Mesenteric fat pad (tissue), 1 donor: ENCODE results near the gene ARHGAP15. TPM values are rescaled to one million over a fixed set of nuclear protein-coding genes. Genes with fewer than 3 reads are reported as not detected.

ENCODE experiments used
- DNase-seq: peaks from one replicate; pipeline ENCODE4 v3.0.0-alpha.2; 2020; ENCODE audit warnings: low spot score
- total RNA-seq: library from RNA; stranded (reverse); fragmentation: NEBNext Ultra II Directional; extraction: Animal tissue kit (Norgen Biotek cat#: 25700); gene quantifications from one replicate; pipeline ENCODE4 v1.2.1, GENCODE V29; 2021
- donor health status: DM: yes; HTN: yes; CAD: no.

The ARHGAP15 gene
- total RNA-seq, 1 donor from 2014 or later, result 11.6 TPM

DNA sequence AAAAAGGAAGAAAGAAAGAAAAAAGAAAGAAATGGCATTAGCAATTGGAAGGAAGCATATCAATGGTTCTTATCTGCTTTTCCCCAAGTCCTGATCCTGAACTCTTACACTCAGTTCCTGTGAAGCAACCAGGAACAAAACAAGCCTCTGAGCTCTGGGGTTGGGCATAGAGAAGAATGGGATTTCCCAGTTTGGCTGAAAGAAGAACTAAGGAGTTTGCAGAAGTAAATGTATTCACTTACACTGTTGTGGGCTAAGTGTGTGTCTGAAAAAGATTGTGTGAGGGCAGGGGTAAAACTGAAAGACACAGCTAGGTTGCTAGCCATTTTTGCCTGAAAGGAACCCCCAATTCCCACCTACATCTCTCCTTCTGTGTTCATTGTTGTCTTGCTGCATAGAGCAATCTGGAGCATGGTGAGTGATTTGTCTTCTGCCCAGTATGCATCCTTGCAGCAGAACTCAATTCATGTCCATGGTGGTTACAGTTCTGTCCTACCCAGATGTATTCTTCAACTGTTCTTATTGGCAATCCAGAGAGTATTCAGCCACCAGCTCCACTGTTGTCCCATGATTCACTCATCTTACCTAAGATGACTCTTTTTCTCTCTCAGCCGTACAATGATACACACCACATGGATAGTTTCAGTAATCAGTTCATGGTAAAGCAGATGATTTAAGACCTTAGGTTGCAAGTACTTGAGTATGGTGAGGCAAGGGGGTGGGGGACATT, 348.7 kb downstream of the ARHGAP15 start:
- no peak for DNase-seq

DNA sequence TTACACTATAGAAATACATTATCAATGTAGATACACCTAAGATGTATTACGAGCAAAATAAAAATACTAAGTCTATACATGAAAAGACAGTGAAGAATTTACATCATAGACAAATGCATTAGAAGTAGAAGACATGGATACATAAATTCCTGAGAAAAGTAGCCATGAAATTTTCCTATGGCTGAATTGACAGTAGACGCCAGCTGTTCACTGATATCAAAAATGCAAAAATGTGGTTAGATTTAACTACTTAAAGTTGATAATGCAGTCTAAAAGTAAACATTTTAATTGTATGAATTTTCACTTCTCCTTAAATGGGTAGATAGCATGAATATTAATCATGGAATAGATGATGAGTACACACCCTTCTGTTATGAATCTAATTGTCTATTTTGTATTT, 350.9 kb downstream of the ARHGAP15 start:
- DNase-seq, result no peak

DNA sequence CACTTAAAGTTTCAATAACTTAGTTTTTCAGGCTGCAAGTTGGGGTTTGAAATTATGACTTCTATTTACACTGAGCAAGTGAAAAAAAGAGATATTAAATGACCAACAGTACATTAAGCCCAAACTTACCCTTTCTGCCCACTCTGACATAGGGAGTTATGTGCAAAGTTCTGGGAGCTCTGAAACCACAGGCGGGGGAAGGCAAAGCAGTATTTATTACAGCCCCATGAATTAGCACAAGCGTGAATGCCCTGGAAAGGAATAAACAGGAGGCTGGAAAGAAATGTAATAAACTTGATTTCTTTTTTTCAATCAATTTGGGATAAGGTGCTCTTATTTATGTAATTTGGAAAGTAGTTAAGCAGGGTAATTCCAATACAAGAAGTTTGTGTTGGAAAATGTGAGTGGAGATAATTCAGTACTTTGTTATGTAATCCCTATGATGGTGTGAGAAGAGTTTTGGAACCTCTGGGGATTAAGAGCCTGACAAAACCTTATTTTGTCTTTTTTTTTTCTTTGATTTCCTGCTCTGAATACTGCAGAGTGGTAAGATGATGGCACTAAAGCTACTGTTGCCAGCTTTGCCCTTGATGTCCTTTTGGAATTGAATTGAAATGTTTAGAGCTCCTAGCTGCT, 351.5 kb downstream of the ARHGAP15 start:
- no peak for DNase-seq

DNA sequence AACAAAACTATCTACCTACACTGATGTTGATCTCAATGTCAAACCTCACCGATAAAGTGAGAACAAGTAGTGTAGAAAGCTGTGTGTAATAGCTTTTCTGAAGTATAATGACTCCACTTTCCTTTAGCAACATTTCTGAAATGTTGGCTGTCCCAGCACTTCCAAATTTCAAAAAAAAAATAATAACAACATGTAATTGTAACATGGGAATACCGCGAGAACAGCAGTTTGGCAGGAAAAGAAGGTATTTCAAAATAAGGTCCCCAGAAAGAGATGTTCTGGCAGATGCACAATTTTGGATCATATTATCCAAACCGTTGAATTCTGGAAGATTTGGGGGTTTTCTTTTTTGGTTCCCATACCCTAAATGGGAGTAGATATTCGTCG, 352.0 kb downstream of the ARHGAP15 start:
- no peak for DNase-seq

DNA sequence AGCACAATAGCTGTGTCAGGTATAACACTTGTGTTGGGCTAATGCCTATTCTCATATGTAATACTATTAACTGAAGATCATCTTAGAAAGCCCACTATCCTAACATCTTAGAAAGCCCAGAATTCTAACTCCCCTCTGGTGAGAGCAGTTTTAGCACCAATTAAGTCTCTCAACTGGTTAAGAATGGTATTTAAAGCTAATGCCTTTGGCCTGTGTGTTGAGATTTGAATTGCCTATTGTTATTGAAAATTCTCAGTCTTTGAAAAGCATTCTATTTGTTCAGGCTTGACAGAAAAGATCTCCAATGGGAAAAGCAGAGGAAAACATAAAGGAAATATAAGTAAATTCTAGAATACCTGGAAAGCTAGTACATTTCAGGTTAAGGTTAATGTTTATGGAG, 352.5 kb downstream of the ARHGAP15 start:
- DNase-seq, result no peak

DNA sequence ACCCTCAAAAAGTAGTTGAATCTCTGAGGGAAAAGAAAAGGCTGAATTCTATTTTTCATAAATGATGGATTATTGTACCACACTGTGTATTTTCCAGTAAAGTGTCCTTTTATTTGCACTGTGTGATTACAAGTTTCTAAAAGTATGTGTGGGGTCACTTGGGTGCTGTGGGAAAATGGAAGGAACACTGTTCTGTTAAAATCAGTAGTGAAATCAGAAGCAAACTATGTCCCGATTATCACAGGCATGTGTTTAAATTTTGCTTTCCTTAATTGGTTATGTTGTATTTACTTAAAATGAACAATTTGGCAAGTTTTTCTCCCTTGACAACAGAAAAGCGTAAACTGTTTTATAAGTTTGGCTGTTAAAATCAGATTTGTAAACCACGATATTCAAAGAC, 353.1 kb downstream of the ARHGAP15 start:
- no peak for DNase-seq

DNA sequence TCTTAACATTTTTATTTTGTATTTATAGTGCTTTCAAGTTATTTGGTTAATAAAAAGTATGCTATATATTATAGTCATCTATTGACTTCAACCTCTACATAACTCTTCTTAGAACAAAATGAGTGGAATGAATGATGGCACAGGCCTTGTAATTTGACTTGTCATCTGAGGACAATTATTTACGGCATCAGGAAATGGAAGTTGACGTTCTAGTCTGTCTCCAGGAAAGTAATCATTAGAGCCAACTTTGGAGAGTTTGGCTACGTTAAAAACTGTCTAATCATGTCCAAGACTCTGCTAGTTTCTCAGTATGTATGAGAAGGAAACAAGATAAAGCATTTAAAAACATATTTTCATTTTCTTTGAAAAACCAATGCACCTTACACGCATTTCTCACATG, 353.6 kb downstream of the ARHGAP15 start:
- DNase-seq, result no peak

DNA sequence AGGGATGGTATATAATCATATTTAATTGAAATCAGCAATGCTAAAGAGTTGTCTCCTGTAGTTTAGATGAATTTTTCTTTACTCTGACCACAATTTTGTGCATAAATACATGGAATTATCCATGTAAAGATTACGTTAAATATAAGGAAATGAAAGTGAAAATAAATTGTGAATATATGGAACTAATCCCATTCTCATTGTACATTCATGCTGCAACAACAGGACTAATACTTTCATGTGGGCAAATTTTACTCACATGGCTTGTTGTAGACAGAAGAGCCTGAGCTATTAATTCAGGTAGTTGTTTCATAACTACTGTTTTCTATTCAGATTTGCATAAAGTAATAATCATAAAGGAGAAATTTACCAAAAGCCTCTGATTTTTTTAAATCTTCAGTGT, 357.8 kb downstream of the ARHGAP15 start:
- DNase-seq, result no peak

DNA sequence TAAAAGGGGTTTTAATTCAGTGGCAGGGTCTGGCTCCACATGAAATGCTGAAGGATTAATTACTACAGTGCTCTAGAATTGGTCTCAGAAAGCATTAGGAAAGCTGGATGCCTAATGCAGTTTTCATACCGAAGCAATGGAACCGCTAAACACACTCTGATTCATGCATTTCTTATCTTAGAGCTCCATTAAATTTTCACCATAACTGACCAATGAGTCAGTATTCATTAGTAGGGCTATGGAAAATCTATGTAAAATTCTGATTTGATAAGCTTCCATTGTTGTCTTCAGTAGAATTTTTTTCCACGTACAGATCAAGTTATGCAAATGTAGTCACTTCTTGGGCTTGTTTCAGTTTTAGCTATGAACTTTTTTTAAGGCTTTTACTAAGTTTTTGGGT, 359.9 kb downstream of the ARHGAP15 start:
- no peak for DNase-seq

DNA sequence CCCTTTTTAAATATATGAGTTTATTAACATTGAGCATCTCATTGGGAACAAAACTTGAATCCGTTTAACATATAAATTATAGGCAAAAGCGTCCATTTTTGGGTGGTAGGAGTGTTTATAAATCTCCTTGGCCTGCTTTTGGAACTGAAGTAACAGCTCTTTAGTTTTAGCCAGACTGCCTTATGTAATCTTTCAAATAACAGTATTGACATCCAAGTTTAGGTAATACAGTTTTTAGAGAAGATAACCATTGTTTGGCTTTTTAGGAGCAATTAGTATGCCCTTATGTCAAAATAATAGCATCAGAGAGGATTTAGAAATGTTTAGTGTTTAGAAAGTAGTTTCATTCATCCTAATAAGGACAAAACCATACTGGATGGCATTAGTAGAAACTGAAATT, 361.9 kb downstream of the ARHGAP15 start:
- DNase-seq, result no peak

DNA sequence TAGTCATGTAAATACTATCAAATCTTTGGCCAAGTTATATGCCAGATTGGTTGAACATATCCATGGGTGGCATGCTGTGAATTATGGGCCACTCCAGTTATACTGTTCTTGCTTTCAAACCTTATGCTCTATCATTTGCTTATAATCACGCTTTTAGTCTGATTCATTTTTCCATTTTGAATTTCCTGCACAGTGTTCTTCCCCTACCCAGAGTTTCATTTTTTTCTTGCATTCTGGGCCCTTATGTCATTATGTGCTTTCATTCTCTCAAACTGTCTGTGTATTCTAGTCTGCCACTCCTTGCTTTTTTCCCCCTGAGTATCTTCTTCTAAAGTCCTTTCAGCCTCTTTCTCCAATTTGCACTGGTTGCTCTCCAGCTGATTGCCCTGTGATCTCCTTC, 364.1 kb downstream of the ARHGAP15 start:
- no peak for DNase-seq

DNA sequence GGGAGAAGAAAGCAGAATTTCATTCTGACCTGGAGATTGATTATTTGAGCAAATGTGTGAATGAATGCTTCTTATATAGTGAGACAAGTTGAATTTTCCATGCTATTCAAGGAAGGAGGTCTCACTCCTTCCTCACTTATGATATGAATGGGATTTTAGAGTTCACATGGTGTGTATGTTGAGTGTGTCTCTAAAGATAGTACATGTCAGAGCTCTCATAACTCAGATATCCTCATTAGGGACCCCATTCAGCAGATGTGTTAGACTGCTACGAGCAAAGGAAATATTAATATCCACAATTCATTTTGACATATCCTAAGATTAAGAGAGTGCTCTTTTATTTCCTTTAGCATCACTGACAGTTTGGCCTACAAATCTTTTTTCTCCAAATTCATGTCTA, 368.5 kb downstream of the ARHGAP15 start:
- DNase-seq, result no peak

DNA sequence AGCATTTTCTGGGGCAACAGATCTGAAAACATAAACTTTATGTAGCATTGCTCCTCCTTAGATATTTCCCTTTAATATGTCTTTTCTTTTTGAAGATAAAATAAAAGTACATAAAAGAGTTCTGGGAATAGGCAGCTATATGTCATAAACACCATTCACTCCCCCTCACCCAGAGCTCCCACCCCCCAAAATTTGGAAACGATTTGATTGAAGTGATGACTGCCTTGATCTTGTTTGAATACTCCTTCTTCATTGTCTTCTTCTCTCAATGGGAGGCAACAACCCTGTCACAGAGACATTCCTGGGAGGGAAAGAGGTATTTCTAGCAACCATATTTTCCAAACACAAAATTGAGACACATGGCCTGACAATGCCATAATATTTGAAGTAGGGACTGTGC, 369.3 kb downstream of the ARHGAP15 start:
- no peak for DNase-seq

DNA sequence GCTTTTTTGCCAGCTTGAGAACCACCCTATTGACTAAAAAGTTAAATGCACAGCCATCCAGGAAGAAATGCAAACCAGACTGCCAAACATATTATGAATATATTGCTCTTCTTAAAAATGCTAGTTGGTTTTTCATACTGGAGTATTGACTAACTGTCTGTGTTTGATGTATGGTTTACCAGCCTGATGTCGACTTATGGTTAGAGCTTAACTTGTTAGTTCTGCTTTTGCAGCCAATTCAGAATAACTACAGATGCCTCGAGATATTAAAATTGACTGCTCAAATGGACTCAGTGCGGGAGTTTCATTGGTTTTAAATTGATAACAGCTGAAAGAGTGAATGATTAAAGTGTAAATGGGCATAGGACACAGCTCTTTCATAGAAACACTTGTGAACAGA, 369.8 kb downstream of the ARHGAP15 start:
- no peak for DNase-seq

DNA sequence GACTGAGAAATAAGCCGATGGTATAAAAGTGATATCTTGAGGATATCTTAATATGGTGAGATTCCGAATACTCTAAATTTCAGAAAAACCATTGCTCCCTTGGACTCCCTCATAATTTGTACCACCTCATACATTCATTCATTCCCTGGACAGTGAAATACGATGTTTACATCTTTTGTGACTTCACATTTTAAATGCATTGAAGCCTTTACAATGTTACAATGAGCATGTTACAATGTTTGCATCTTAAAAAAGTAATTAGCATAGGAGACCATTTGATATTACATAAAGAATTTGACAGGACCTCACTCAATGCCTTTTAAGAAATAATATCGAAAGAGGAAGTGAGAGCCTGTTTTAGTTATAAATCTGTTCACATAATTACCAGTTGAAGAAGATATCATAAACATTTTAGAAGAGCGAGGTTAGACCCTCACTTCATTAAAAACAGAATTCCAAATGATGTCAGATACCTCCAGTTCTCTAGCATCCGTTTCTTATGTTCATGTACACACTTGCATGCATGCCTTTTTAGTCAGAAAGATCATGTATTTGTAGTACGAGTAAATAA, 372.0 kb downstream of the ARHGAP15 start:
- DNase-seq, result no peak

DNA sequence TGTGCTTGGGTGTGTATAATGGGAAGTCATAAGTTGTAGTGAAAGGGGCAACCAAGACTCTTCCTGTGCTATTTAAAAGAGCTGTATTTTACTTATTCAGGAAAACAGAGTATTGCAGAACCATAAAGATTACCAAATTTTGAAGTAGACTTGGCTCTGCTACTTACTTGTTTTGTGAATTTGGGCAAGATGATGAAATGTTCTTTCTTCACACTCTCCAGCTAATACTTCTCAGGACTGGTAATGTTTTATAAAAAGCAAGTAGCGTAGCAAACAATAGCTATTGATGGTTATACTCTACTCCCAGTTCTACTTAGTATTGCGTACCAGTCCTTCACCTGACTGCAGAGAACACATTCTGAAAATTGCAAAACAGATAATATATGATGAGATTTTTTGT, 374.1 kb downstream of the ARHGAP15 start:
- no peak for DNase-seq

DNA sequence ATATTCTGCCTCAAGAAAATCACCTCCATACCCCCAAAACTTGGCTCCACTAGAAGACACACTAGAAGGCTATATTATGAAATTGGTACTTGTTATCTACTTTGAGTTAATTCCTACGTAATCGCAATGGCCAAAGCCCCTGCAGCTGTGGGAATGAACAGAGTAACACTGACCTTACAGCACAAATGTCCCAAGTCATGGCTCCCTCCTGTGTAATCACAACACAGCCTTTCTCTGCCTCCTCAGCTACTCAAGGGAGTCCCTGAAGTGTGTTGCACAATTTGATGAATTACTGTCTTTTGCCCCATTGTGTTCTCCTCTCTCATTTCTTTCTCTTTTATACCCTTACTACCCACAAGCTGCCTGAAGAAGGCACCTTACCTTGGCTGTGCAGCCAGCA, 375.2 kb downstream of the ARHGAP15 start:
- DNase-seq, result no peak

DNA sequence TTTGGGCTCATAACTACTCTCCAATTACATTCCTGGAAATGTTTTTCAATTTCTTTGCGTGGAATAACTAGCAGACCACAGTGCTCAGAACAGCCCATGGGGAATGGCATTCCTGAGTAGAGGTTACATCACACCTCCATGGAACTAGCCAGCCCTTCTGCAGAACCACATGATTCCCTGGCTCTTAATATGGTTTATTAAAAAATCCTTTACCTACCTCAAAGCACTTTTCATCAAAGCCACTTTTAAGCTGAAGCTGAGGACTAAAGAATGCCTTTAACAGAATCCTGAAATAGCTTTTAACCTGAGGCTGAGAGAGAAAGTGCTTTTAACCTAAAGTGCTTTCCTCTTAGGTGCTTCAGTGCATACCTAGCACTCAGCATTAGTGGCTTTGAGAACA, 376.3 kb downstream of the ARHGAP15 start:
- no peak for DNase-seq

DNA sequence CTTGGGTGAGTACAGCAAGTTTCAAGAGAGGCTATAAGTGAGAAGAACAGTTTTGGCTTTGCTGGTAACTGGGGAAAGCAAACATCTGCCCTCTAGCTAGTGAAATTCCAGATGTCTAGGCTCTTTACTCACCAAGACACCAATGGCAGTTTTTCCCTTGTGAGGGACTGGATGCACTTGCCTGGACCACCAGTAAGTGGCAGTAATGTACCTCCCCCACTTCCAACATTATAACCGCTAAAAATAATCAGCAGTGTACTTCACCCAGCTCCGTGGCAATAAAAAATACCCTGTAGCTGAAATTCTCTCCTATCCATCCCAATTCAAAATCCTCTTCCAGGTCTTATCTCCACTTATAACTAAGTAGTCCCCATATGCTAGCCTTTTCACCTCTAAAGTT, 383.9 kb downstream of the ARHGAP15 start:
- no peak for DNase-seq

DNA sequence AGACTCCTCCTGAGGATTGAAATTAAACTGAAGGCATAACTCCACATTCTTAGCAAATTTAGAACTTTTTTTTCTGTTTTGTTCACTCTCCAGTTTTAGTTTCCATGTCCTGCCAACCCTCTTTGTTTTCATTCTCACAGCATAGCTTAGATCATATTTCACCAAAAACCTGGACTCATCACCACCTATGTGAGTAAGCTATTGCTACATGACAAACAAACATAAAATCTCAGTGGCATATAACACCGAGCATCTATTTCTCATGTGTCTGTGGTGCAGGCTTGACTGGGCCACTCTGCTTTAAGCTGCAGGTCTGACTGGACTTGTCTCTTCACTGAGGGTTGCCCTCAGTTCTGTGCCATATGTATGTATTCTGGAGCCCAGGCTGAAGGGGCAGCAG, 385.2 kb downstream of the ARHGAP15 start:
- no peak for DNase-seq

DNA sequence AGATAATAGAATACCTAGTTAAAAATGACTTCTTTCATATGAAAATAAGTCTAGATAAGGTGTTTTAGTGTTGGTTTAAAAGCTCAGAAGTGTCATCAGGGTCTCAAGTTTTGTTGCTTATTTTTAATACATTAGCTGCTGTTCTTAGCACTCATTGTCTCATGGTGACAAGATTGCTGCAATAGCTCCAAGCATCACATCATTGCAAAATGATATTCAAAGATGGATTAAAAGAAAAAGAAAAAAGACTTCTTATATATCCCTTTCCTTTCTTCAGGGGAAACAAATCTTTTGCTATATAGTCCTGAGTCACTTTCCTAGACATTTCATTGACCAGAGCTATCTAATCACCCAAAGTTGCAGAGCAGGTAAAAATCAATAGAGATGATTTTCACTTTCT, 386.1 kb downstream of the ARHGAP15 start:
- no peak for DNase-seq

DNA sequence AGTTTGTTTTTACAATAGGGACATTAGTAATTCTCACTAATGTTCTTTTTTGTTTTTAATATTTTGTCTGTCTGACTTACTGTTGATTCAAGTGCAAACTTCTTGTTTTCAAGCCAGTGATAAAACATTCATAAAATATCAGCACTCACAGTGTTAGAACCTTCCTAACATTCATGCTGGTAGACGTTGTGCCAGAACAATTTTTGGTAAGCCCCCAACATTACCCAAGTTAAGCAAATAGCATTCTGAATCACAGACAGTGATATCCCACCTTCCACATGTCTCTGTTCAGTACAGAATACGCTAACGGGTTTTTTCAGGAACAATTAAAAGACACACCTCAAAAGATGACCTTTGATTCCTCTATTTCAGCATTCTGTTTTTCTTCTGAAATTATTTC, 390.3 kb downstream of the ARHGAP15 start:
- DNase-seq, result no peak

DNA sequence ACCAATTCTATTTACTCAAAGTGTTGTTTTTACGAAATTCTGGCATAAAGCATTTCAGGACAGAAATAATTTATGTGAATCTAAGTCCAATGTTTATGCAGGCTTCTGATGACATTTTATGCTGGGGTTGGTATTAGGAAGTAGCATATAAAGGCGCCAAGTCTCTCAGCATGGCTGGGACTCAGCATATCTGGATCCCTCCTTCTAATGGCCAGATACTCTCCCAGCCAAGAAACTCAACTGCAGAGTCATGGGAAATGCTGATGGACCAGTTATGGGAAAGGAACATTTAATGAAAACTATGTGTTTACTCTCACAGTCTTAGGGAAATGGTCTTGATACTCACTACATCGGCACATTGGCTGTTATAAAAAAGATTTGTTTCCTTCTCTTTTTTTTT, 392.2 kb downstream of the ARHGAP15 start:
- no peak for DNase-seq
